ENCODE data around the gene CA9.

Gene CA9

DNA sequence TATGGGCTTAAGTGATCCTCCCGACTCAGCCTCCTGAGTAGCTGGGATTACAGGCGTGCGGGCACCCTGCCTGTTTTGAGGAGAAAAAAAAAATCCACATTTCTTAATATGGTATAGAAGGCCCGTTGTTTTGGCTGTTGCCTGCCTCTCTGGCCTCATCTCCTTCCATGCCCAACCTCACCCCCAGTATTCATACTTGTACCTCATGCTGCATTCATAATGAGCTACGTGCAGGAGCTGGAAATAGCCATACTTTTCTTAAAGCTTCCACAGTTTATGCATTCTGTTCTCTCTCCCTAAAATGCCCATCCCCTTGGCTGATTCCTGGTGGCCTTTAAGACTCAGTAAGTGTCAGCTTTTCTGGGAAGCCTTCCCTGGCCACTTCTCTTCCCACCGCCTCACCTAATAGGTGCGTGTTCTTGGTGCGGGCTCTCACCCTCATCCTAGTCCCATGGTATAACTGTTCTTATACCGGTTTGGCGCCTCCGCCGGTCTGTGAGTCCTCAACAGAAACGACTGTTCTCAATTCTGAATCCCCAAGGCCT is 18.1 kb downstream of the CA9 start:
- DNase-seq (ENCODE audit: low read depth), result no peak

DNA sequence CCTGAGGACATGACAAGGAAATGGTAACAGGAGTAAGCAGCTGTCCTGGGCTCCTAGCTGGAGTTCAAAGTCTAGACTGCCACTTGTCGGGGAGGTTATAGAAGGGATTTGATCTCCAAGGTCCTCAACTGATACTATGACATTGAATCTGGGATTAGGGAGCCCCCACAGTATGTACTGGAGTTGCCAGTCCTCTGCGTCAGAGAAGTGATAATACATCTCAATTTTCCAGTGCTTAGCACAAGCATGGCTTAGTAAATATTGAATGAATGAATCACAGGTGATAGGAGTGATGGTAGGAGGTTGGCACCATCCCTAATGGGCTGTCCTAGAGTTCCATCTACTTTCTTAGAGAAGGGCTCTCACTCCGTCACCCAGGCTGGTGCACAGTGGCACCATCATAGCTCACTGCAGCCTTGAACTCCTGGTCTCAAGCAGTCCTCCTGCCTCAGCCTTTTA is 22.2 kb downstream of the CA9 start:
- no peak for DNase-seq (ENCODE audit: low read depth)

- no peak for DNase-seq (ENCODE audit: low read depth)
Measured at GRCh38 chr9:35696520-35697215, 22.9 kb downstream of the CA9 start.

DNA sequence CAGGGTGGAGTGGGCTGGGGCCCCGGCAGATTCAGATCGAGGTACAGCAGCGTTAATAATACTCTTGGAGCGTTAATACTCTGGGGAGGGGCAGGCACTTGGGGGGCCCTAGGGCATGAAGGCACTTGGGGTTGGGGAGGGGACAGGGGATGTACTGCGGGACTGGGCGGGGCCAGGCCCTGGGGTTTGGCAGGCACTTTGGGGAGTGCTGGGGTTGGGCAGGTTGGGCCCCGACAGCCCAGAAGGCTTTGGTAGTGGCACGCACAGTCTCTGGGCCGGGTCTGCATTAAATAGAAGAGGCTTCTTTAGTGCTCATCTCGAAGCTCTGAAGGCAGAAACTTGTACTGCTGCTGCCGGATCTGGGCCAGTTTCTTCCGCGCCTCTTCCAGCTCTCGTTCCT is 23.8 kb downstream of the CA9 start:
- no peak for DNase-seq (ENCODE audit: low read depth)

DNA sequence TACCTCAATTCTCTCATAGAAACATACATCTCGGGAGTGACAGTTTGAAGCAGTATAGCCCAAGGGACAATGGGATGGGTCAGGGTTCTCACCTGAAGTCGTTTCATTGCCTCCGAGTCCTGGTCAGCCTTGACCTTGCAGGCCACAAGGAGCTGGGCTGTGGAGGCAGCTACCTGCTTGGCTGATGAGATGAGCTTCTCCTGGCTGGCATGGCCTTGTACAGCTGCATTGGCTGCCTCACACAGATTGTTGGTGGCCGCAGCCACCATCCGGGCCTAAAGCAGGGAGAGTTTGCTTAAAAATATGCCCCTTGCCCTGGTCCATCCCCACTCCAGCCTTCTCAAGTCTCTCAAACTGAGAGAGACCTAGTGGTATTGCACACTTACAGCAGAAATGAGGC is 24.5 kb downstream of the CA9 start:
- DNase-seq (ENCODE audit: low read depth), result no peak

DNA sequence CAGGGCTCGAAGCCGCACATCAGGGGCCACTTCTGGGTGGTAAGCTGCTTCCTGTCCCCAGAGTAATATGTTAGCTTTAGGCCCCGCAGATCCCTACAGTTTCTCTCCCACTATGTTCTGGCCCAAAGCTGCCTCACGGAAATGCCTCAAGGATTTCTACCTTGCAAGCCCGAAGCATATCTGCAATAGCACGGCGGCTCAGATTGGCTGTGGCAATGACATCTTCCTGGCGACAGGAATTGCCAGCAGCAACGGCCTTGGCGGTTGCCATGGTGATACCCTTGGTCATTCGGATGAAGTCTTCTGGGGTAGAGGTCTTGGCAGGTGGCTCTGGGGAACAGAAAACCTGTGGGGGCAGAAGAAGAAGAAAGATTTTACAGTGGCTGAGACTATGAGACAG is 26.3 kb downstream of the CA9 start:
- no peak for DNase-seq (ENCODE audit: low read depth)

DNA sequence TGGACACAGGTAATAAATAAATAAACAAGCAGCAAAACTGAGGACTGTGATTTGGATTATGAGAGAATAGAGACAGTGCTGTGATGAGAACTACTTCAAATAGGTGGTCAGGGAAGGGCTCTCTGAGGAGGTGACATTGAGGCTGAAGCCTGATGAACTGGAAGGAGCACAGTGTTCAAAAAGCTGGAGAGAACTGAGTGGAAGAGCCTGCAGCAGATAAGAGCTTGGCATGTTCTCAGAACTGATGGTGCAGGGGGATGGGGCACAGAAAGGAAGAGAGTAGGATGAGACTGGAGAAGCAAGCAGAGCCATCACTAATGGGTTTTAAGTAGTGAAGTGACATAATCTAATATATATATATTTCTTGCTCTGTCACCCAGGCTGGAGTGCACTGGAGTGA is 27.2 kb downstream of the CA9 start:
- DNase-seq (ENCODE audit: low read depth), result no peak

- DNase-seq (ENCODE audit: low read depth), result no peak
Measured at GRCh38 chr9:35702696-35703095, 29.0 kb downstream of the CA9 start.

DNA sequence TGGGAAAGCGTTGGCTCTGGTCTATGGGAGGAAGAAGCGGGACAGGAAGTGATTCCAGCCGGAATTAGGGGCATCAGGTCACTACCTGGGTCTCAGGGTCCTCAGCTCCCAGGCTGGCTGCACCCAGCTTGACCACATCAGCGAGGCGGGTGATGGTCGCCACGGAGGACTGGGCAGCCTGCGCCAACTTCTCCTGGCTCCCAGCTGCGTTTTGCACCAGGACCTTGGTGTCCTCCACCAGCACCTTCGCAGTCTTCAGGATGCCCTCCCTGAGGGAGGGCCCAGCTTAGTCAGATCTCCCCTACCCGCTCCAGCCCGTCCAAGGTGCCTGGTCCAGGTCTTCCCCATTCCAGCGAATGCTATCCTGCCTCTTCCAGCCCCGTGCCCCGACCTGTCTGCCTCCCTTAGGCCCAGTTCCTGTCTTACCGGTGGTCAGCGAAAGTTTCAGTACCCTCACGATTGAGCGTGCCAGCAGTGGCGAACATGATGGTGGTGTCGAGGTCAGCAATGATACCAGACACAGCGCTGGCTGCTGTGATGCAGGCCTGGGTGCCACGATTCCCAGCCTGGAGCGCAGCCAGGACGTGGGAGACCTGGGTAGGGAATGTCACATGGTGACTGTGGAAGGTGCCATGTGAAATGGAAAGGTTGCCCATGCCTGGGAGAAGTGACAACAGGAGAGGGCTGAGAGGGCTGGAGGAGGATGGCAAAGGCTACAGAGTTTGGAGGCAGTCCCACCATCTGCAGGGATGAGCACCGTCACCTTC is 30.4 kb downstream of the CA9 start:
- DNase-seq (ENCODE audit: low read depth), result no peak

DNA sequence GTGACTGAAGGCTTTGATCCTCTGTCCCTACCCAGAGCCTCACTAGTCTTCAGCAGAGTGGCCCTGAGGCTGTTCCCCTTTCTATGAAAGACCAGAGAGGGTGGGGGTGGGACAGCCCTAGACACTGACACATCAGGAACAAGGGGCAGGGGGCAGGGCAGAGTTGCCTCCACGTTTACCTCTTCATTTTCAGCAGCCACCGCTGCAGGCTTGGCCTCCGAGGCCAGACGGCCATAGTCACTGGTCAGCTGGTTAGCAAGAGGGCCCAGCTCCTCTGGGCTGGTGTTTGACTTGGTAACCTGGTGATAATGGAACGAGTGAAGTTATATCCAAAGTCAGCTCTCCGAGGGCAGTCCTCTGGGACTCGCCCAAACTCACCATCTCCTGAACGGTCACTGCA is 31.6 kb downstream of the CA9 start:
- DNase-seq (ENCODE audit: low read depth), result no peak

DNA sequence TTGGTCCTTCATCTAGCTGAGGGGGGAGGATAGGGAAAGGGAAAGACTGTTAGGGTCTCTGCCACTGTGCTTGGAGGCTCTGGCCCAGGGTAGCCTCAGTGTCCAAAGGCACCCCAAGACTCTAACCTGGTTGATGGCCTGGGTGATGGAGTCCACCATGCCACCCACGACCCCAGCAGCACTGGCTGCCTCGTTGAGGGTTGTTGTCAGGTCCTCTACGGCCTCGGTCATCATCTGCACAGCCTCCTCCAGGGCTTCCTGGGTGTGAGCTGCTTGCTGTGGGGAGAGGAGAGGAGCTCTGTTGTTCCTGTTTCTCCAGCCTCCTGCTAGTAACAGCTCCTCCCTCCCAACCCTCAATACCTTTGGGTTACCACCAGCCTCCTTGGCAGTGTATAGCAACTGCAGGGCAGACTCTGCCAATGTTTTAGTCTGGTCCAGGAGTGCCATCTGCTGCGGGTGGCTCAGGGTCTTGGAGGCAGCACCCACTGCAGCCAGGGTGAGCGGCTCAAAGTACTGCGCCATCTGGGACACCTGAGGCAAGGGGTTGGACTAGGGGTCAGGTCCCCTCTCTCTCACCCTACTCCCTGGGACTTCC is 32.2 kb downstream of the CA9 start:
- DNase-seq (ENCODE audit: low read depth), result no peak

DNA sequence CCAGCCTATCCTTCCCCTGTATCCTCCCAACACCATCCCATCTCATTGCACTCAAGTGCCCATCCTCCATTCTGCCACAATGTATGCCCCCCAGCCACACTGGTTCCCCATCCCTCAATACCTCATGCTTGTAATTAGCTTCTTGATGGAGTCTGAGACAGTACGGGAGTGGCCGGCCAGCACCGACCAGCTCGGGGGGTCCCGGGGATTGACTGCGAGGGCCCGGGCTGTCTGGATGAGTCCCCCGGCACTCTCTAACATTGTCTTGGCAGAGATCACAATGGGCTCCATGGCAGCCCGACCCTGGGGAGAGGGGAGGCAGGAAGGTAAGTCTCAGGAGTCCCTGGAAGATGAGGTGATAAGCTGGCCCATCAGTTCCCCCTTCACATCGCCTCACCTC is 33.2 kb downstream of the CA9 start:
- DNase-seq (ENCODE audit: low read depth), result no peak

- DNase-seq (ENCODE audit: low read depth), result no peak
Measured at GRCh38 chr9:35708146-35708545, 34.4 kb downstream of the CA9 start.

DNA sequence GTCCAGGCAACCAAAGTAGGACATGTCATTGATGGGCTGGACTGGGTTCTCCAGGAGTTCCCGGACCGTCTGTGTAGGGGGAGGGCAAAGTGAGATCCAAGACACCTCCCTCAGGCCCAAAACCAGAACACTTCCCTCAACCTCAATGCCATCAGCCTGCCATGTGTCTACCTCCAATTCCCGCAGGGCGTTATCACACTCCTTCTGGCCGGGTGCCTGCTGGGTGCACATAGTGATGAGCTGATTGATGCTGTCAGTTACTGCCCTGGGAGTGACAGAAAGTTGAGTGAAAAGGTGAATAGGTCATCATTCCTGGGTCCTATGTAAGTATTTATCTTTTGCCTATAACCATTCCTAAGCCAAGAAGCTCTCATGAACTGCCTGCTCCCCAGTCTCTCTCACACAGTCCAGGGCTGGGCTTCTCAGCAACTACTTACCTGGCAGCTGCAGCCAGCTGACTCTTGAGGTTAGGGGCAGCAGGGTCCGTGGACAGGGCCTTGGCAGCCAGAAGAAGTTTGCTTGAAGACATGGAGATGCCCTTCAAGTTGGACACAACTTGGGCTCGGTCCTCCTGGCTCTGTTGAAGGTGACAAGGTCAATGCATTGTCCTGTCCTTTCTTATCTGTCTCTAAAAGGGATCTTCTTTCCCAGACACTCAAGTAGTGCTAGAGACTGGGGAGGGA is 37.2 kb downstream of the CA9 start:
- DNase-seq (ENCODE audit: low read depth), result no peak

- DNase-seq (ENCODE audit: low read depth), result no peak
Measured at GRCh38 chr9:35711501-35712428, 38.0 kb downstream of the CA9 start.

DNA sequence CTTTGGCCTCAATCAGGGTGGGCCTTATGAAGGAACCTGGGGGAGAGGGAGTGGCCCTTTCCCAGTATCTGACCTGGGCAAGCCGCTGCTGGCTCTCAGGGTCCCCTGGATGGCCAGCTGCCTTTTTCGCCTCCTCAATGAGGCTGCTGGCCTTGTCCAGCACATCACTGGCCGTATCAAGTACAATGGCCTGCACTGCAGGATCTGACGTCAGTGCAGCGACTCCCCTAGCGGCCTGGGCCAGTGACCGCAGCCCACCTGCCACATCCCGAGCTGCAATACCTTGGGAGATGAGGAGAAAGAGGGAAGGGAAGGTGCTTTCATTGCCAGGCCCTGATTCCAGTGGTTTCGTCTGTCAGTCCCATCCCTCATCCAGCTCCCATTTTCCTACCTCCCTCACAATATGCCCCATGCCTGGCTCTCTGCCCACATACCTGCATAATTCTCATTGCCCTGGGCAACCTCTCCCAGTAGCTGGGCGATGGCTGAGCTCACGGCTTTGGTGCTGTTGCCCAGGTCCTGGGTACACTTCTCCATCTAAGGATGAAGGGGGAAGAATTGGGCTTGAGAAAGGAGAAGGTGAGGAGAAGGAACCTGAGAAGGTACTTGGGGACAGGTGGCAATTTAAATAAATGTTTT is 39.2 kb downstream of the CA9 start:
- no peak for DNase-seq (ENCODE audit: low read depth)

- no peak for DNase-seq (ENCODE audit: low read depth)
Measured at GRCh38 chr9:35713578-35713977, 39.9 kb downstream of the CA9 start.

- DNase-seq (ENCODE audit: low read depth), result no peak
Measured at GRCh38 chr9:35714123-35714522, 40.4 kb downstream of the CA9 start.

- DNase-seq (ENCODE audit: low read depth), result no peak
Measured at GRCh38 chr9:35714579-35715252, 41.0 kb downstream of the CA9 start.

DNA sequence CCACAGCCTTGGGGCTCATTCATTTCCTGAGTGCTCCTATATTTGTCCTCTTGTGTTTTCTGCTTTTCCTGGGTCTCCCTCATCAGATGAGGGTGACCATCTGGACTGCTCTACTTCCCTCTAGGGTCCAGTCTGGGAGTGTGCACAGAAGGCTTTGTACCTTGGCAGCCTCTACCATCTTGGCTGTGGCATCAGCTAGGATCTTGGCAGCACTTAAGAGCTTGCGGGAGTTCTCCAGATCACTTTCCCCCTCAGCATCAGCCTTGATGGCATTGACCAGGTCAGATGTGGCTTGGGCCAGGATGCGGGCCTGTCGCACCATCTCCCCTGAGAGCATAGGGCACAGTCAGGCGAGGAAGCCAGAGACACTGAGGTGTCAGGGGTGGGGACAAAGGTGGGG is 42.5 kb downstream of the CA9 start:
- DNase-seq (ENCODE audit: low read depth), result no peak

Measured in GM04503 (cell line).